Posterior cingulate gyrus (tissue), 11 donors: ENCODE results near the gene NUPR1.
"Not testable (repeated sequence)": the region's sequence is repeated elsewhere in the genome, so short reads cannot be mapped to it uniquely, and the experiment has no call there.

Experiments
- DNase-seq, 10 donors: peaks; one replicate each; pipeline versions ENCODE4 v3.0.0 to v3.0.0-alpha.2; 2020 to 2021; ENCODE audit warnings: mixed read lengths in 3 of 10
- intact Hi-C: fragments of 100-400 bp; cut with DNase I; formaldehyde crosslinking; loops from one replicate; pipeline ENCODE4 v1.15.1; 2023

The NUPR1 gene

GRCh38 chr16:28501258-28502232 is 37.2 kb downstream of the NUPR1 start:
- intact Hi-C loops, result no loop called here
- peak in 1 of 10 donors; percentile 74 for DNase-seq

- intact Hi-C loops, DNase-seq: not testable (repeated sequence)
Observed at GRCh38 chr16:28500476-28501180, 38.1 kb downstream of the NUPR1 start.

- no peak for DNase-seq
- intact Hi-C loops, result loop anchor here (10.0 kb wide), 1 partner anchor 55 kb away; the partner anchor contains the start of gene SGF29
Observed at GRCh38 chr16:28499854-28500253, 38.9 kb downstream of the NUPR1 start.

- intact Hi-C loops, result loop anchor here (10.0 kb wide), 1 partner anchor 56 kb away; the partner anchor contains the start of gene SGF29
- DNase-seq, result no peak
Observed at GRCh38 chr16:28498666-28499381, 40.0 kb downstream of the NUPR1 start.

- no peak for DNase-seq
- intact Hi-C loops, result loop anchor here (10.0 kb wide), 1 partner anchor 57 kb away; the partner anchor contains the start of gene SGF29
Observed at GRCh38 chr16:28497861-28498599, 40.7 kb downstream of the NUPR1 start.

DNA sequence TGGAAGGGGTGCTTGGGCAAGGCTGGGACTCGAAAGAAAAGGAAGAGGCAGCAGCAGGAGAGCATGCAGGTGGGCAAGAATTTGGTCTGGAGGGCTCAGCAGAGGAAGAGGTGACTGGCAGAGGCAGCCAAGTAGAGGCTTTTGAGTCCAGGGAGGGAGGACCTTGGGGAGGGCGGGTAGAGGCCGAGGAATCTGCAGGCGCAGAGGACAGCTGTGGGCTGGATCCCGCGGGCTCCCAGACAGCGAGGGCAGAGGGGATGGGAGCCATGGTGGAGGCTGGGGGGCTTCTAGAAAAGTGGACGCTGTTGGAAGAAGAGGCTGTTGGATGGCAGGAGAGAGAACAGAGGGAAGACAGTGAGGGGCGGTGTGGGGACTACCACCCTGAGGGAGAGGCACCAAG is 41.4 kb downstream of the NUPR1 start:
- DNase-seq, result no peak
- intact Hi-C loops, result loop anchor here (10.0 kb wide), 1 partner anchor 57 kb away; the partner anchor contains the start of gene SGF29

DNA sequence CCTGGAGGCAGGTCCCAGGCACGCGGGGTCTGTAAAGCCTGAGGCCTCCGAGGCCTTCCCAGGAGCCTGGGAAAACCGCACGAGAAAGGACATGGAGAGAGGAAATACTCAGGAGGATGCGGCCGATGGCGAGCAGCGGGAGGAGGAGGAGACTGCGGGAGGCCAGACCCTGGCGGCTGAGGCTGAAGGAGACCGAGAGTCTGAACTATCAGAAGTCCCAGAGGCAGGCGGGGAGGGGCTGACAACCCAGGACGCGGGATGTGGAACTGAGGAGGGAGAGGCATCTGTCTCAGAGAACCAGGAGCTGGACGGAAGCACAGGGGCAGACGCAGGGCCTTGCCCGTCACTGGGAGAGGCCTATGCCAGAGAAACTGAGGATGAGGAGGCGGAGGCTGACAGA is 41.9 kb downstream of the NUPR1 start:
- DNase-seq, result no peak
- intact Hi-C loops, result loop anchor here (10.0 kb wide), 1 partner anchor 58 kb away; the partner anchor contains the start of gene SGF29

DNA sequence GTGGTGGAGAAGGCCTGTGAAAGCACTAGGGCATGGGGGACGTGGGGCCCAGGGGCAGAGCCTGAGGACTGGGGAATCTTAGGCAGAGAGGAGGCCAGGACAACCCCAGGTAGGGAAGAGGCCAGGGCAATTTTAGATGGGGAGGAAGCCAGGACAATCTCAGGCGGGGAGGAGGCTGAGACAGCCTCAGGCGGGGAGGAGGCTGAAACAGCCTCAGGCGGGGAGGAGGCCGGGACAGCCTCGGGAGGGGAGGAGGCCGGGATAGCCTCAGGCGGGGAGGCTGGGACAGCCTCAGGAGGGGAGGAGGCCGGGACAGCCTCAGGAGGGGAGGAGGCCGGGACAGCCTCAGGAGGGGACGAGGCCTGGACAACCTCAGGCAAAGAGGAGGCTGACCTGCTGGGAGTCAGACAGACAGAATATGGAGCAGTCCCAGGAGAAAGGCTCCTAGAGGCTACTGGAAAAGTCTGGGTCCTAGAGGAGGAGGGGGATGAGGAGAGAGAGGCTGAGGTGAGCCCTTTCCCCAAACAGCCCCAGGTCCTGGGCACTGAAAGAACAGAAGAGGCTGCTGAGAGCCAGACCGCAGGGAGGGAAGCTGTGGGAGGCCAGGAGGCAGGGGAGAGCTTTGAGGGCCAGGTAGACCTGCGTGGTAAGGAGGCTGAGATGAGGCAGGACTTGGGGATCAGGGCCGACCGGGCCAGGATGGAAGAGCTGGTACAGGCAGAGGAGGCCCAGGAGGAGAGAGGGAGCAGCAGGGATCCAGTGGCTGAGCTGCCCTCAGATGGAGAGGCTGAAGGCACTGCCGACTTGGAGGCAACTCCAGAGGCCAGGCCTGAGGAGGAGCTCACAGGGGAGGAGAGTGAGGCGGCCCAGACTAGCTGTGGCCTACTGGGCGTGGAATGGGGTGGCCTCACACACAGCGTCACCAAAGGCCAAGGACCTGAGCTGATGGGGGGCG is 42.7 kb downstream of the NUPR1 start:
- intact Hi-C loops, result loop anchor here (10.0 kb wide), 1 partner anchor 59 kb away; the partner anchor contains the start of gene SGF29

GRCh38 chr16:28495098-28495793 is 43.5 kb downstream of the NUPR1 start:
- intact Hi-C loops, result loop anchor here (10.0 kb wide), 1 partner anchor 60 kb away; the partner anchor contains the start of gene SGF29
- peak in 1 of 10 donors; percentile 52 for DNase-seq

More for the DNA sequence above, 42.7 kb downstream of the NUPR1 start:
- DNase-seq, result peak in 1 of 10 donors; percentile 68

DNA sequence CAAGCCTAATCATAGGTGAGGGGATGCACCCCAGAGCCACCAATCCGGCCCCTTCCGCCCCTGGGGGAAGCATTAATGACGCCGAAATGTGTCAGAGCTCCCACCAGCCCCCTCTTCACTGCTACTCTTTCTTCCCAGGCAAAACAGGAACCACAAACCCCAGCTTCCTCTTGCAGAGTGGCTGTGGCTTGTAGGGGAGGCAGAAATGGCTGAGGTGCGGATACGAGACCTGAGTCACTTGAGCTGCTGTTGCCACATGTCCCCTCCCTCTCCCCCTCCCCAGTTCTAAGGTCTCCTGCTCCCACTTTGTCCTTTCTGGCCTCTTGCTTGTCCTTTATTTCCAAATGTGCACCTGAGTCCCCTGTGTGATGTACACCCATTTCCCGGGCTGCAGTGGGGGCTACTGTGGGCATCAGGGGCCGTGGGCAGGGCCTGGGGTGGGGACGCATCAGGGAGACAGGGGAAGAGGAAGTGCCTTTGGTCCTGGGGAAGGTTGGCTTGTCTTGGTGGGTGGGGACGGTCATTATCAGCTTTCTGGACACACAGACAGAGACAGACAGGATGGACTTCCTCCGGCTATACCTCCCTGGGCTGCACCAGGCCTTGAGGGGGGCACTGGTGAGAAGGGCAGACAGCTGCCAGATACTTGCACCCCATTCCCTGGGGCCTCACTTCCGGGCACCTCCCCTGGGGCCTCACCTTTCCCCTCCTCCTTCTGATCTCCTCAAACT is 44.5 kb downstream of the NUPR1 start, which contains the start of gene APOBR:
Gene APOBR (plus strand): TSS at position 523 of the 731 bp plus-strand sequence. CDS start 39 bp downstream, at position 562.
- intact Hi-C loops, result loop anchor here (10.0 kb wide), 1 partner anchor 61 kb away; the partner anchor contains the start of gene SGF29

DNA sequence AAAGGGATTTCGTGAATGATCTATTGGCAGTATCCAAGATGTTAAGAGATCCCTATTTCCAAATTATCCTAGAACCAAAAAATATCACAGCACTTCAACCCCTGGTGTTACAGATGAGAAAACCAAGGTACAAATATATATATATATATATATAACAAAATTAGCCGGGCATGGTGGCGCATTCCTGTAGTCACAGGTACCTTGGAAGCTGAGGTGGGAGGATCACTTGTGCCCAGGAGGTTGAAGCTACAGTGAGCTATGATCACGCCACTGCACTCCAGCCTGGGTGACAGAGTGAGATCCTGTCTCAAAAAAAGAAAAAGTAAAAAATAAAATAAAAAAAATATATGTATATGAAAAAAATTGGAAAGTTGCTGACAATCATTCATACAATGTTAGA is 46.3 kb downstream of the NUPR1 start:
- intact Hi-C loops, result loop anchor here (10.0 kb wide), 1 partner anchor 62 kb away; the partner anchor contains the start of gene SGF29
- peak in 1 of 10 donors; percentile 59 for DNase-seq

More for the DNA sequence above, 44.5 kb downstream of the NUPR1 start, which contains the start of gene APOBR:
- DNase-seq, result peak in 2 of 10 donors; percentile 8 to 75

- peak; percentile 89 to 99 (median 94) for DNase-seq
- intact Hi-C loops, result loop anchor here (10.0 kb wide), 1 partner anchor 63 kb away; the partner anchor contains the start of gene SGF29
Observed at GRCh38 chr16:28491970-28492474, 46.8 kb downstream of the NUPR1 start, which contains the start of gene CLN3. Gene CLN3 (minus strand): TSS chr16:28492074. CDS start chr16:28491759, 315 bp downstream.

DNA sequence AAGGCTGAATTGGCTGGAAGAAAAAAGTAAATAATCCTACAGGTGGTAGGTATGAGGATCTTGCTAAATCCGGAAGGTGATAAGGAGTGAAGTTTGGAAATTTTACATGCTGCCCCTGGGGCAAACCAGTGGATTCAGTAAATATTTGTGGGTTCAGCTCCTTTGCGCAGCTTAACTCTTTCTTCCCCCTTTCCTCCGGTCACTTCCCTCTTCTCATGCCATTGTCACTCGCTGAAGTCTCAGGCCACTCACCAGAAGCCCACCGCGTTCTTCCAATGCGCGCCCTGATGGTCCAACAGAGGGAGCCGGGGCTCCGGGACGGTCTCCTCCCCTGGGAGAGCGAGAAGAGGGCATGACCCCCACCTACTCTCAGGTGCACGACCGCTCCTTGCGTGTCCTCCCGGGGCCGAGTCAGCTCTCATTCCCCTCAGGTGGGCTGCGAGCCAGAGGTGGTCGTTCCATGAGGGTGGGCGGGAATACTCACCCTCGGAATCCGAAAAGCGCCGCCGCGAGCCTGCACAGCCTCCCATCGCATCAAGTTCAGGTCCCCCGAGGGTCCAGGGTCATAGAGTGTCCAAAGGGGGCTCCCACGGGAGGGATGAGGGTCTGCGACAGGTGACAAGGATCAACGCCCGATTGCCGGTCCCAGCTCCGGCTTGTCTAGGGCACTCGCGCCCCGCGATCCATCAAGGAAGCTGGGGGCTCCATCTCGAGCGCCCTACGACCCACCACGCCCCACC is 47.4 kb downstream of the NUPR1 start:
- DNase-seq, result peak in 7 of 10 donors; percentile 12 to 89 (median 21)
- intact Hi-C loops, result loop anchor here (10.0 kb wide), 1 partner anchor 63 kb away; the partner anchor contains the start of gene SGF29

DNA sequence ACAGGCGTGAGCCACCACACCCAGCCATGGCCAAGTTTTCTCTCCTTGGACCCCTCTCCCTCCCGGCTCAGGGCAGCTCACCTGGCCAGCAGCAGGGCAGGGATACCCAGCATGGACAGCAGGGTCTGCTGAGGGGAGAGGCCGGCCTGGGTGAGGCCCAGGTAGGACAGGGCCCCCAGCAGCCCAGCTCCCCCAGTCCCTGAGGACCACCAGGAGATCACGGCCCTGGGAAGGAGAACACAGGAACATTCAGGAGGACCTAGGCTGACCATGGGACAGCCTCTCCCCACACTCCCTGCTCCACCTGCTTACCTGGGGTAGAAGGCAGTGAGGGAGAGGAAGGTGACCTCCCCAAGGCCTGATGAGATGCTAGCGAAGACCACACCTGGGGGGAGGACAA is 52.5 kb downstream of the NUPR1 start:
- intact Hi-C loops, result no loop called here
- DNase-seq, result peak in 3 of 10 donors; percentile 2 to 62 (median 60)

DNA sequence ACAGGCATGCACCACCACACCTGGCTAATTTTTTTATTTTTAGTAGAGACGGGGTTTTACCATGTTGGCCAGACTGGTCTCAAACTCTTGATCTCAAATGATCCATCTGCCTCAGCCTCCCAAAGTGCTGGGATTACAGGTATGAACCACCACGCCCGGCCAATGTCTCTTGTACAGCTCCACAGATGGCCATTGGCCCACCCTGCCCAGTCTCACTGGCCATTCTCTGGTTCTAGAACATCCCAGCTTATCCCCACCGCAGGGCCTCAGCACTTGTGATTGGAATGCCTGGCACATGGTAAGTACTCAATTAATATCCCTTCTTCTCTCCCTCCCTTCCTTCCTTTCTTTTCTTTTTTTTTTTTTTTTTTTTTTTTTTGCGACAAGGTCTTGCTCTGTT is 55.4 kb downstream of the NUPR1 start:
- intact Hi-C loops, result not testable (repeated sequence)
- DNase-seq, result peak in 2 of 10 donors; percentile 31 to 42
